HG03442 (cell line): Measurements from ENCODE around the gene HCN3.

Experiments
- ATAC-seq: cut with Tn5 transposase; IDR thresholded peaks from one replicate; pipeline ENCODE4 v1.9.1; 2021; ENCODE audit warnings: mild to moderate bottlenecking, moderate library complexity; ENCODE audit not compliant: unreplicated experiment

HCN3 gene

DNA sequence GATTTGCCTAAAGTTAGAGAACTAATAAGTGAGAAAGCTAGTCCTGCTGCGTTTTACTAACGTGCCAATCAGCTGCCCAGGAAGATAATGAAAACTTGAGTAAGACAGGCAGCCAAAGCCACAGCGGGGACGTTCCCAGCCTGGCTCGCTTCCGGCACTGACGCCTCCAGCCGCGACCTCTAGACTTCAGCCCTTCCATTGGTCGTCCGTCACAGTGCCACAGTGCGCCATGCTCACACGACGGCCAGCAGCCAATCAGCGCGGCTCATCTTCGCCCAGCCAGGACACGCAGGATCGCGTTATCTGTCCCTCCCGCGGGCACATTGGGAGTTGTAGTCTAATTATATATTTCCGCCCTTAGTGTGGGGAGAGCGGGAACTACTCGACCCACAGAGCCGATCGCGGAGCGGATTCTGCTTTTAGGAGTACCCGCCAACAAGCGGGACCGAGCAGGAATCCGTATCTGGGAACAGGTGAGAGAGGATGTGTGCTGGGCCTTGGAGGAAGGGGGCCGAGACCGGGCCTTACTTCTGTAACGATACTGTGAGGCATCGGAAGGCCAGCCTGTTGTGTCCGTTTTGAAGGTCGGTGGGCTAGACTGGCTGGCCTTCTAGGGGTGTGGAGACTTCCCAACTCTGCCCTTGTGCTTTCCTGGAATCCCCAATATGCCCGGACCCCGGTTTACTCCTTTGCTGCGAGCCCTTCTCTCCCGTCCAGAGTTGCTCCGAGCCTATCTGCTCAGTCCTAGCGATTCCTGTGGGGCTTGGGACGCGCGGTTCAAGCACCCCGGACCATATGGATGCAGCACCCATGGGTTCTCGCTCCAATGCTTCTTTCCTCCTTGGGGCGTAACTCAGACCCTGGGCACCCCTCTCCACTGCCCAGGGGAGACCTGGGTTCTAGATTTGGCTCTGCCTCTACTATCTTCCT, 31.5 kb downstream of the HCN3 start, which contains the start of gene FDPS:
TSS of gene FDPS (plus strand) at position 374 of the 930 bp plus-strand sequence. CDS start 924 bp downstream, outside the sequence.
- ATAC-seq, result peak; percentile 94

DNA sequence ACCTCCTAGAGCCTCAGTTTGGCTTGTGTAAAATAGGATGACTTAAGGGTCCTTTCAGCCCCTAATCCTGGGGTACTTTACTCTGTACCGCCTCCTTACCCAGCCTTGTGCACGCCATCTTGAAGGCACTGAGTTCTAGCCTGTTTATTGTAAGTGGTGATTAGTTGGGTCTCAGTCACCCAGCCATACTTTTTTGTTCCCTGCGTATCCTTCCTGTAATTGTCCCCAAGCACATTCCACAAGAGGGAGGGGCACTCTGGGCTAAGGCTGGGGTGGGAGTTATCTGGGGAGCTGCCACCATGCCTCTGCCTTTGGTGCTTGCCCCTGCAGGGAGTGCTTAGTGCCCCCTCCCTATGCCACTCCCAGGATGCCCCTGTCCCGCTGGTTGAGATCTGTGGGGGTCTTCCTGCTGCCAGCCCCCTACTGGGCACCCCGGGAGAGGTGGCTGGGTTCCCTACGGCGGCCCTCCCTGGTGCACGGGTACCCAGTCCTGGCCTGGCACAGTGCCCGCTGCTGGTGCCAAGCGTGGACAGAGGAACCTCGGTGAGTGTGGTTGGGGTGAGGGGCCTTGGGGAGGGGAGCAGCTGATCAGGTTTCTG, 32.3 kb downstream of the HCN3 start:
- no peak for ATAC-seq

DNA sequence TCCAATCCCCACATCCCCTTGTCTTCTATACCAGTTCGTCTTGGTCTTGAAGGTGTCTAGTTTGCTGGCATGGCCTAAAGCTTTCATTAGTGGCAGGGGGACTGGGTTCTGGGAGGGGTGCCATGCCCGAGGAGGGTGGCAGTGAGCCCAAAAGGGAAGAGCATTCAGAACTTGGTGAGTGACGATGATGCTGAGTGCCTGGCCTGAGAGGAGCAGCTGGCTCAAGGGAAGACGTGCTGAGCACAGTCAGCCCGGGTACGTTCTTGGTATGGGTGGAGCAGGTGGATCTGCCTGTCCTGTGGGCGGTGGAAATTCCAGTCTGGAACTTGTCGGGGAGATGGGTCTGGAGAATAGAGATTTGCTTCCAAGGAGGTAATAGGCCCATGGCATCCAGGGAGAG, 36.0 kb downstream of the HCN3 start:
- ATAC-seq, result no peak

DNA sequence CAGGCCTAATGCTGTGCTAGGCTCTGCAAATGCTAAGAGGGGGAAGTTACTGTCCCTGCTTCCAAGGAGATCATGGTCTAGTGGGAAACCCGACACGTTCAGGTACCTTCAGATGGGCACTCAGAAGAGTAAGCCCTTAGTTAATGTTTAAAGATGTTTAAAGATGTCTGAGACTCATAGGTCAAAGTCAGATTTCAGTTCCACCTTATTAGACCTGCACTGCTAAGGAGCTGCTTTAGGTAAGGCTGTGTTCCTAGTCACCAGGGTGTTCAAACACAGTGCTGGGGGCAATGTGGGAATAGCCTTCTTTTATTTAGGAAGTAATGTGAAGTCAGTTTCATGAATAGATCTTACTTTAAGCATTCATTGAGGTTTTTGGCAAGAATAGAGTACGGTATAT, 39.7 kb downstream of the HCN3 start:
- ATAC-seq, result no peak

DNA sequence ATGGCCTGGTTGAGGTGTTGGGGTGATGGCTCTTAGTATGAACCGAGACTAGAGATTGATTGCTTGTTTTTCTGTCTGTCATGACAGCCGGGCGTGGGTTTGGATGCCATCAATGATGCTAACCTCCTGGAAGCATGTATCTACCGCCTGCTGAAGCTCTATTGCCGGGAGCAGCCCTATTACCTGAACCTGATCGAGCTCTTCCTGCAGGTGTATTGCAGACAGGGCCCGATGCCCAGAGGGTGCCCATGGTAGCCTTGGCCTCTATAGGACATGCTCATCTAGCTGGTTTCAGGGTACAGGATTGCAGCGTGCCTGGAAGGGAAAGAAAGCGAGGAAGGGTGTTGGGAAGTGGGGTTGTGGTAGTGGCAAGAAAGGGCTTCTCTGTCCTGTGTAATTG, 40.8 kb downstream of the HCN3 start:
- no peak for ATAC-seq

DNA sequence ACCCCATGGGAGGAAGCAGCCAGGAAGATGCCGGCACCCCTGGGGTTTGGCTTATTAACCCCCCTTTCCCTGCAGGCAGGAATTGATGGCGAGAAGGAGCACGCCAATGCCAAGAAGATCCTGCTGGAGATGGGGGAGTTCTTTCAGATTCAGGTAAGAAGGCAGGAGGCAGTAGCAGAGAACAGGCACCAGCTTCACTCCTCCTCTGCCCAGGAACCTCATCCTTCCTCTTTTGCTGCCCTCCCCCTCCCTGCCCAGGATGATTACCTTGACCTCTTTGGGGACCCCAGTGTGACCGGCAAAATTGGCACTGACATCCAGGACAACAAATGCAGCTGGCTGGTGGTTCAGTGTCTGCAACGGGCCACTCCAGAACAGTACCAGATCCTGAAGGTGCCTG, 42.3 kb downstream of the HCN3 start:
- no peak for ATAC-seq

DNA sequence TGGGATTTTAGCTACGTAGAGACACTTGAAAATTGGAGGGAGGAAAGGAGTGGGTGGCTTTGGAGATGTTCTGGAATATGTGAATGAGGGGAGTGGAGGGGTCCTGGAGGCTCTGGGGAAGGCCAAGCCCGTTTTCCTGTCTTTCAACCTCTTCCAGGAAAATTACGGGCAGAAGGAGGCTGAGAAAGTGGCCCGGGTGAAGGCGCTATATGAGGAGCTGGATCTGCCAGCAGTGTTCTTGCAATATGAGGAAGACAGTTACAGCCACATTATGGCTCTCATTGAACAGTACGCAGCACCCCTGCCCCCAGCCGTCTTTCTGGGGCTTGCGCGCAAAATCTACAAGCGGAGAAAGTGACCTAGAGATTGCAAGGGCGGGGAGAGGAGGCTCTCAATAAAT, 43.0 kb downstream of the HCN3 start:
- no peak for ATAC-seq

DNA sequence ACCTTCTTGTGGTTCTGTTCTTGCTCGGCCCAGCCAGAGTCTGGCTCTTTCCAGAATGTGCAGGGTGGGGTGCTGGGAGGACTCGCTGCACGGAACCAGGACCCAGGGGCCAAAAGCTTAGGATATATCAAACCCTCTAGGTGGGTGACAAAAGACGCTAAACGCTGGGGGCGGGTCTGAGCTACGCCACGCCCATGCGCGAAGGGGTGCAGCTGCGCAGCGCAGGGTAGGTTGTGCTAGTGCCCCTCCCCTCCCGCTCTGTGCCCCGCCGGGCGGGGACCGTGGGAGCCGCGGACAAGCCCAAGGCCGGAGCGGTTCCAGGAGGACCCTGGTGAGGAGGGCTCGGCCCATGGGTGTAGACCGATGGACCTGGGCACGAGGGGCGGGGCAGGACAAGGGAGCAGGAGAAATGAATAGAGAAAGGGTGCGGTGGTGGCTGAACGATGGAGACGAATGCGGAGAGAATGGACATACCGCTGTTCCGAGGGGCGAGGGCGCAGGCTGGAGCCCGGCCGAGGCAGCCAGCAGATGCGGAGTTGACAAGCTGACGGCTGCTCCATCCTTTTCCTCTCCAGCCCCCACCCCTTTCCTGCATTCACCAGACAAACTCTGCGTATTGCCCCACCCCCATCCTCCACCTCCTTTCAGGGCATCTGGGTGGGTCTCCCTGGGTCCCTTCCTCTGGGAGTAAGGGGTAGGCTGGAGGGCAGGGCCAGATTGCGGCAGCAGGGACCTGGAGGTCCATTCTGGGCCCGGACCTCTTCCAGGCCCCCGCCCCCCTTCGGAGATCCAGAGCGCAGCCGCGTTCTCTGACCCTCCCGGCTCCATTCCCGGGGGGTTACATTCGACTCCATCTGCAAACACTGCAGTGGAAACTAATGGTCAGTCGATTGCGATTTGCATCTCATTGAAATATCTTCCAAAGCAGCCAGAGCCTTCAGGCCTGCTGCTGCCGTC, 43.7 kb downstream of the HCN3 start, which contains the start of gene RUSC1:
TSS of gene RUSC1 (plus strand) at position 234 of the 957 bp plus-strand sequence. CDS start 880 bp downstream, outside the sequence.
- ATAC-seq, result no peak

DNA sequence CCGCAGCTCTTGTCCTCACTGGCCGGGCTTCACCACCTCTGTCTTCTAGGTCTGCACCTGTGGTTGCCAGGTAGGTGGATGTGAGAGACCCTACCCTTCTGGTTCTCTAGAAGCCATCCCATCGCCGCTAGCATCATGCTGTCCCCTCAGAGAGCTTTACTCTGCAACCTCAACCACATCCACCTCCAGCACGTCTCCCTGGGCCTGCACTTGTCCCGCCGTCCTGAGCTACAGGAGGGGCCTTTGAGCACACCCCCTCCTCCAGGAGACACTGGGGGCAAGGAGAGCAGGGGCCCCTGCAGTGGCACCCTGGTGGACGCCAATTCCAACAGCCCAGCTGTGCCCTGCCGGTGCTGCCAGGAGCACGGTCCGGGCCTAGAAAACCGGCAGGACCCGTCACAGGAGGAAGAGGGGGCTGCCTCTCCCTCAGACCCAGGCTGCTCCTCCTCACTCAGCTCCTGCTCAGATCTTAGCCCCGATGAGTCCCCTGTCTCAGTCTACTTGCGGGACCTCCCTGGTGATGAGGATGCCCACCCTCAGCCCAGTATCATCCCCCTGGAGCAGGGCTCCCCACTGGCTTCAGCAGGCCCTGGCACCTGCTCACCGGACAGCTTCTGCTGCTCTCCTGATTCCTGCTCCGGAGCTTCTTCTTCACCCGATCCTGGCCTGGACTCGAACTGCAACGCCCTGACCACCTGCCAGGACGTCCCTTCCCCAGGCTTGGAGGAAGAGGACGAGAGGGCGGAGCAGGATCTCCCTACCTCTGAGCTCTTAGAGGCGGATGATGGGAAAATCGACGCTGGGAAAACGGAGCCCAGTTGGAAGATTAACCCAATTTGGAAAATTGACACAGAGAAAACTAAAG, 44.6 kb downstream of the HCN3 start:
- ATAC-seq, result no peak

DNA sequence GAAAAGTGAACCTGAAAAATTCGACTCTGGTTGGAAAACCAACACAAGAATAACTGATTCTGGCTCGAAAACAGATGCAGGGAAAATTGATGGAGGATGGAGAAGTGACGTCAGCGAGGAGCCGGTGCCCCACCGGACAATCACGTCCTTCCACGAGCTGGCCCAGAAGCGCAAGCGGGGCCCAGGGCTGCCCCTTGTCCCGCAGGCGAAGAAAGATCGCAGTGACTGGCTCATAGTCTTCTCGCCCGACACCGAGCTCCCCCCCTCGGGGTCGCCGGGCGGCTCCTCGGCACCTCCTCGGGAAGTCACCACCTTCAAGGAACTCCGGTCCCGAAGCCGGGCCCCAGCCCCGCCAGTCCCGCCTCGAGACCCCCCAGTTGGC, 45.3 kb downstream of the HCN3 start:
- no peak for ATAC-seq

DNA sequence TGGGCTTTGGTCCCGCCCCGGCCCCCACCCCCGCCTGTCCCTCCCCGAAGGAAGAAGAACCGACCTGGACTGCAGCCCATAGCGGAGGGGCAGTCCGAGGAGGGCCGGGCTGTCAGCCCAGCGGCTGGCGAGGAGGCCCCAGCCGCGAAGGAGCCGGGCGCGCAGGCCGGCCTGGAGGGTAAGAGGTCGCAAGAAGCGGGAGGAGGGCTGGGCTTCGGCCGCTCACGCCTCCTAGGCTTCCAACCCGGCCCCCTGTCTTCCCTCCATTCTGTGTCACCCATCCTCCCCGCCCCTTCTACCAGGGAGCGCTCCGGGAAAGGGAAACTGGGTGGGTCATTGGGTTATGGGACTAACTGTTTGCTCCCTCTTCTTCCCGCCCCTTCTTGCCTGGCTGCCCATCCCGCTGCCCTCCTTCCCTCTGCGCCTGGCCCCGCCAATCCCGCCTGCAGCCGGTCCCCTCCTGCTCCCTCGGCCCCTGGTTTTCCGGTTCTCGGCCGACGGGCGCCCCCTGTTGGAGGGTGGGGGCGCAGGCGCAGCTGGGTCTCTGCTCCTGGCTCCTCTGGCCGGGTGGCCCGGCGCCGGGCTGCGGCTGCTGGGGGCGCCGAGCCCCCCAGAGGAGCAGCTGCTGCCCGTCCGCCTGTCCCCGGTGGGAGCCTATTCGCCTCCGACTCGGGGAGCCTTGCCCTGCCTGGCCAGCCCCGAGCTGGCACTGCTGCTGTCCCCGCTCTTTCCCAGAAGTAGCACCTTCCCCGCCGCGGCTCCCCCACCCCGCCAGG, 45.9 kb downstream of the HCN3 start:
- peak; percentile 40 for ATAC-seq

DNA sequence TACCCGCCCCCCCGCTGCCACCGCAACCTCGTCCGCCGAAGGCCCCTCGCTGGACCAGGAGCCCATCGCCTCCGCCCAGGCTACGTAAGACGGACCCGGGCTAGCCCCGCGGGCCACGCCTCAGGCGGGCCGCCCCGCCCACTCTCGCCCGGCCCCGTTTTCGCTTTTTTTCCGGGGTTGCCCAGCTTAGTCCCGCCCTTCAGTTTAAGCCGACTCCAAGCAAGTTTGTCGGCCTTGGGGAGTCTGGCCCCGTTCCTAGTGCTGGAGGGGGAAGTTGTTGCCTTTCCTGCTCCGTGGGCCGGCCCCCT, 46.4 kb downstream of the HCN3 start:
- ATAC-seq, result peak; percentile 36

DNA sequence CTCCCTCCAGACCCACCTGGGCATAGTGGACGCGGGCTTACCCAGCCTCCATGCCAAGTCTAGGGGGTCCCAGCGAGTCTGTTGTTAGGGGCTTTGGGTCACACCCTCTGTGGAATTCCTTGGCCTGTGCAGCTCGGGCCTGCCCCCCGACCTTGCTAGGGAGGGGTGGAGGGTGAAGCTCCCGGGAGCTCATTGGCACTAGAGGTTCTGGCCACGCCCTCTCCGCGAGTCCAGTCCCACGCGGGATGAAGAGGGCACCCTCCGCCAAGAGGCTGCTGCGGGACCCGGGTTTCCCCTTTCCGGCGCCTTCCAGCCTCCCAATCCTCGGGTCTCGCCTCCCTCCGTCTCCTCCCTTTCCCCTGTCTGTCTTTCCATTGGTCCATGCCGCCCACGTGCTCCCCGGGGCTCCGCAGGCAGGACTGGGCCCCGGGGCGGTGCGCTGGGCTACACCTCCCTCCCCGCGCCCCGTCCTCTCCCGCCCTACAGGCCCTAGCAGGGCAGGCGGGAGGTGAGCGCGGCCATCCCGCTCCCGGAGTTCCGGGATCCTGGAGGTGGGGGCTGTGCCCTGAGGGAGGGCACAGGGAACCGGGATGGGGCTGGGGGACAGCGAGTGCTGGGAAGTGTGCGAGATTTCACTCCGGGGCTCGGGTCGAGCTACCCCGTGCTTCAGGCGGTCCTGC, 46.9 kb downstream of the HCN3 start:
- ATAC-seq, result peak; percentile 54

DNA sequence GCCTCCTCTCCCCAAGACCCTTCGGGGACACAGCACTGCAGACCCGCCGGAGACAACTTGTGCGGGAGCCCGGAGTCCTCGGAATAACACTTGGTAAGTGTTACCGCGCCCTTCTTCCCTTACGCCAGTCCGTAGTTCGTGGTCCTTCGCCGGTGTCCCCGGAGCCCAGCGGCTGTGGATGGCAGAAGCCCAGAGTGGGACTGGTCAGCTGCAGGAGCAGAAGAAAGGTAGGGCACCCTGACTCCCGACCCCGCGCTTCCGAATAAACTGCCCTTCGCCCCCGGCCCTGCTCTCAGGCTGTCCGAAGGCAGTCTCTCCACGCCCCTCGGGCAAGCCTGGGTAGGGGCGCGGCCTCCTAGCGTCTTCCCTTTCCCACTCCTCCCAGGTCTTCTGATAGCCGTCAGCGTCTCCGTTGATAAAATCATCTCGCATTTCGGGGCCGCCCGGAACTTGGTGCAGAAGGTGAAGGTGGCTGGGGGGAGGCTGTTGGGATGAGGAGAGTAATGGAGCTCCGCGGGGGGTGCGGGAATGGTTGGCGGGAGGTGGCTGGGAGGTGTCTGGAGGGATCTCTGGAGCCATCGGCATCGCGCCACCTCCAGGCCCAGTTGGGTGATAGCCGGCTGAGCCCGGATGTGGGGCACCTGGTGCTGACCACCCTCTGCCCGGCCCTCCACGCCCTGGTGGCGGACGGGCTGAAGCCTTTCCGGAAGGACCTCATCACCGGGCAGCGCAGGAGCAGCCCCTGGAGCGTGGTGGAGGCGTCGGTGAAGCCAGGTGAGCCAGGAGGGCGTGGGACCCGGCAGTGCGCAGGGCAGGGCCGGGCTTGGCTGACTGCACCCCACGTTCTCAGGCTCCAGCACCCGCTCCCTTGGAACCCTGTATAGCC, 47.7 kb downstream of the HCN3 start:
- no peak for ATAC-seq

DNA sequence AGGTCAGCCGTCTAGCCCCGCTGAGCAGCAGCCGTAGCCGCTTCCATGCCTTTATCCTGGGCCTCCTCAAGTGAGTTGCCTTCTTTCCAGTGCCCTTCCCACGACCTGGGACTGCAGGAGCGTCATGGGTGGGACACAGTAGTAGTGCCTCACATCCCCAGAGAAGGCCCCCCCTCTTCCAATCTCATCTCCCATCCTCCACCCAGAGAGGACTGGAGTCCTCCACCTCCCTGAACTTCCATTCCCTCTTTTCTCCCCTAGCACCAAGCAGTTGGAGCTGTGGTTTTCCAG, 48.3 kb downstream of the HCN3 start:
- ATAC-seq, result no peak

DNA sequence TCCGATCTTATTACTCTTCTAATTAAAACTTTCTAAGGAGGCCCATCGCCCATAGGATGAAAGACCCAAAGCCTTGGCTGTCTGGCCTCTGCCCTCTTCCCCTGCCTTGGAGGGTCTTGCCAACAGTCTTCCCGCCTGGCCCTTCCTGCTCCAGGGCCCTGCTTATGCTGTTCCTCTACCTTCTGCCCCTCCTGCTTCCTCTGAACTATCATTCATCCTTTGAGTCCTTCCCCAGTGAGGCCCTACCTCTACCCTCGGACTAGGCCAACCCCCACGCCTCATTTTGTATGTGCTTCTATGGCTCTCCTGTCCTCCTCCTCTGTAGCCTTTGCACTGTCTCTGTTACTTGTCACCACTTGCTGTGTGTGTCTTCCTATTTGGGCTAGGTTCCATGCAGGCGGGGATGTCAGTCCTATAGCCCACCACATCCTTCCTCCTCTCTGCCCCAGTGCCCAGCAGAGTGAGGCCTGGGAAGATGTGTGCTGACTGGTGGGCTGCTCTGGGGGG, 48.8 kb downstream of the HCN3 start:
- ATAC-seq, result no peak

DNA sequence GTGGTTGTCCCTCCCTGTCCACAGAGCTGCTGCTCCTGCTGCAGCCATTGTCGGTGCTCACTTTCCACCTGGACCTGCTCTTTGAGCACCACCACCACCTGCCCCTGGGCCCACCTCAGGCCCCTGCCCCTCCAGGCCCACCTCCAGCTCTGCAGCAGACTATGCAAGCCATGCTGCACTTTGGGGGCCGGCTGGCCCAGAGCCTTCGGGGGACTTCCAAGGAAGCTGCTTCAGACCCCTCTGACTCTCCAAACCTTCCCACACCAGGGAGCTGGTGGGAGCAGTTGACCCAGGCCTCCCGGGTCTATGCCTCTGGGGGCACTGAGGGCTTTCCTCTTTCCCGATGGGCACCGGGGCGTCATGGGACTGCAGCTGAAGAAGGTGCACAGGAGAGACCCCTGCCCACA, 49.4 kb downstream of the HCN3 start:
- no peak for ATAC-seq

DNA sequence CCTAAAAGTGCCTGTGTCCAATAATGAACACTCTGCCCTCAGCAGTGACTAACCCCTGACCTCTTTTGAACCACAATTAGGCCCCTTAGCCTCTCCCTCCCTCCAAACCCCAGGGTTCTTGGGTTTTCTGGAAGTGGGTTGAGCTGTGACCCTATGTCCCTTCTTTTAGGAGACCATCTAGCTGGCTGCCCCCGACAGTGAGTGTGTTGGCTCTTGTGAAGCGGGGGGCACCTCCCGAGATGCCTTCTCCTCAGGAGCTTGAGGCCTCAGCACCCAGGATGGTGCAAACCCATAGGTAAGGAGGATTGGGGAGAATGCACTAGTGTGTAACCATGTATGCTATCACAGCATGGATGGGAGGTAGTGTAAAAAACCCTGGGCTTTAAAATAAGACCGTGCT, 50.7 kb downstream of the HCN3 start:
- no peak for ATAC-seq
